GF-D8 (cell line): ENCODE measurements around the gene NELFB.

Source experiments
- DNase-seq: peaks from one replicate; lab custom pipeline; 2025; lab: John Stamatoyannopoulos, UW

Gene NELFB

GRCh38 chr9:137223078-137223970 lies 31.8 kb upstream of the NELFB start:
- DNase-seq = peak; percentile 96

- peak; percentile 67 for DNase-seq
Observed at GRCh38 chr9:137224830-137225694, 30.1 kb upstream of the NELFB start, which contains the start of gene CYSRT1. TSS of gene CYSRT1 (plus strand) at chr9:137225174. CDS start at chr9:137225622, 448 bp downstream.

- no peak for DNase-seq
Observed at GRCh38 chr9:137225699-137226331, 29.3 kb upstream of the NELFB start.

GRCh38 chr9:137226338-137227053 lies 28.6 kb upstream of the NELFB start:
- no peak for DNase-seq

DNA sequence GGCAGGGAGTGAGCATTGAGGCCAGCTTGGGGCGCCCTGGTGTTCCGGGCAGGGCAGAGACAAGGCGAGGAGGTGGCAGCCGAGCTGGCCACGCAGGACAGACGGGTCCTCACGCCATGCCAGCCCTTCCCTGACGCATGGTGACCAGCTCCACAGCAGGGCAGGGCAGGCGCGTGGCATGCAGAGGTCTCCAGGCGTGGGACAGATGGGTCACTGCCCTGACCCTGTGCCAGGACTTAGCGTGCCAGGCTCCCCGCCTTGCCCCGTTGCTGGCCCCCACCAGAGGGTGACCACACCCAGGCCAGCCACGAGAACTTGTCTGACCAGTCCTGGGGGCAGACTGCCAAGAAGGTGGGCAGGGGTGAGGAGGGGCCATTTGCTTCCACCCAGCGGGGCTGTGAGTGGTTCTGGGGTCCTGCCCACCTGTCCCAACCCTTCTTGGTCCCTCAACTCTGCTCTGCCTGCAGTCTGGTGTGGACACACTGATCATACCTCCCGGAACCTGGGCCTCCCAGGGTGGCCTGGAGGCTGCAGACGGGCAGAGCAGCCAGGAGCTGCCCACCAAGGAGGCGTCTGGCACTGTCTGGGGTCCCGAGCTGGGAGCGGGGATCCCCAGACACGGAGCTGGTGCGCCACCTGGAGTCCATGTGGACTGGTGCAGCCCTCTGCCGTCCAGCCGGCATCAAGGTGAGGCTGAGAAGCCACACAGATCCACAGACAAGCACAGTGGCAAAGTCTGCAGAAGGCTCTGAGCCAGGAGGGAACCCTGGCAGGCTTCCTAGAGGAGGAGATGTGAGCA lies 27.9 kb upstream of the NELFB start, which contains the start of gene RNF224:
Gene RNF224, plus strand, starts transcription at position 449 of the 799 bp plus-strand sequence. CDS start 834 bp downstream, outside the sequence.
- DNase-seq = no peak

DNA sequence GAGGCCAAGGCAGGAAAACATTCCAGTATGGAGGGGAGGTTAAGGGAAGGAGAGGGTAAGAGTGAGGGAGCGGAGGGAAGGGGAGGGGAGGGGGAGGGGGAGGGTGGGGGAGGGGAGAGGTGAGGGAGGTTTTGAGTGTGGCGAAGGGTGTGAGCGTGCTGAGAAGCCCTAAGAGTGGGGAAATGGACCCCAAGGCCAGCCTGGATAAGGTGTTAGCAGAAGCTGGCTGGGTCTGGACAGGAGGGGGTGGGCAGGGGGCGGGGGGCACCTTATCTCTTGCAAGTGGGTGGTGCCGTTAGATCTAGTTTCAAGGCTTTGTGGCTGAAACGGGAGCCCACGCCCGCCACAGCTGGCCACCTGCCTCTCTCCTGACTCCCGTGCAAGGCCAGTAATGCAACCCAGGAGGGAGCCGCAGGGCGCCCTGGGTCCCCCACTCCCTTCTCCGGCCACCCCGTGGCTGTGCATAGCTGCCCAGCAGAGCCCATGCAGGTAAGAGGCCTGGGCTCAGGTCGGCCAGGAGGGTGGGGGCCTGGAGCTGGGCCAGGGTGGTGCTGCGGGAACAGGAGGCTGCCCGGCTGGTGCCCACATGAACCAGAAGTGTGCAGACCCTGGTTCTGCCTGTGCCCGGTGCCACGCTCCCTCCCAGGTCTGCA lies 27.1 kb upstream of the NELFB start:
- no peak for DNase-seq

- no peak for DNase-seq
Observed at GRCh38 chr9:137228506-137228967, 26.6 kb upstream of the NELFB start.

- DNase-seq = no peak
Observed at GRCh38 chr9:137228968-137229896, 25.9 kb upstream of the NELFB start.

GRCh38 chr9:137229903-137230704 lies 25.0 kb upstream of the NELFB start:
- no peak for DNase-seq

- no peak for DNase-seq
Observed at GRCh38 chr9:137230705-137231371, 24.3 kb upstream of the NELFB start, which contains the start of gene SLC34A3. TSS of gene SLC34A3 (plus strand) at chr9:137230901. CDS start at chr9:137231703, 802 bp downstream.

DNA sequence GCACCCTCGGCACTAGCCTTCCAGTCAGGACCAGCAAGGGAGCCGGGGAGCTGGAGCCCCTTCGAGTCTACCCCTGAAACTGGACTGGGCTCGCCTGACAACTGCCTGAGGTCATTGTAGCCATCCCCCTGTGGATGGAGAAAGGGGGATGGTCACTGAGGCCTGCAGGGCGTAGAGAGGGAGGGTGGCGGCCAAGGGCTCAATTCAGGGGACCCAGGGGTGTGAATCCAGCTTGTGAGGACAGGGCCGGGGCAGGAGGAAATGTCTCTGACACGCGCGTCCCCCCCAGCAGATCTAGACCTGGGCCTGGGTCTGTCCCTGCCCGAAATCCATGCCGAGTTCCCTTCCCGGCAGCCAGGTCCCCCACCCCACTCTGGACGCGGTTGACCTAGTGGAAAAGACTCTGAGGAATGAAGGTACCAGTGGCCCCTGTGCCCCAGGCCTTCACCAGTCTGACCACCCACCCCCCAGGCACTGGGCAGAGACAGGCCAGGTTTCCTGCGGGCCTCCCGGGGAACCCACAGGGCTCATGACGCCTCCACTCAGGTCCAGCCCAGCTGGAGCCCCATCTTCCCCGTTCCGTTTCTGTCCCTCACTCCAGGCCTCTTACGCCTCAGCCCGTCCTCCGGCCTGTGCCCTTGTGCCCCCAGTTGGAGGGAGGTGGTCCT lies 23.6 kb upstream of the NELFB start:
- no peak for DNase-seq

- DNase-seq = no peak
Observed at GRCh38 chr9:137232101-137232500, 23.0 kb upstream of the NELFB start.

GRCh38 chr9:137232510-137232909 lies 22.6 kb upstream of the NELFB start:
- DNase-seq = no peak

DNA sequence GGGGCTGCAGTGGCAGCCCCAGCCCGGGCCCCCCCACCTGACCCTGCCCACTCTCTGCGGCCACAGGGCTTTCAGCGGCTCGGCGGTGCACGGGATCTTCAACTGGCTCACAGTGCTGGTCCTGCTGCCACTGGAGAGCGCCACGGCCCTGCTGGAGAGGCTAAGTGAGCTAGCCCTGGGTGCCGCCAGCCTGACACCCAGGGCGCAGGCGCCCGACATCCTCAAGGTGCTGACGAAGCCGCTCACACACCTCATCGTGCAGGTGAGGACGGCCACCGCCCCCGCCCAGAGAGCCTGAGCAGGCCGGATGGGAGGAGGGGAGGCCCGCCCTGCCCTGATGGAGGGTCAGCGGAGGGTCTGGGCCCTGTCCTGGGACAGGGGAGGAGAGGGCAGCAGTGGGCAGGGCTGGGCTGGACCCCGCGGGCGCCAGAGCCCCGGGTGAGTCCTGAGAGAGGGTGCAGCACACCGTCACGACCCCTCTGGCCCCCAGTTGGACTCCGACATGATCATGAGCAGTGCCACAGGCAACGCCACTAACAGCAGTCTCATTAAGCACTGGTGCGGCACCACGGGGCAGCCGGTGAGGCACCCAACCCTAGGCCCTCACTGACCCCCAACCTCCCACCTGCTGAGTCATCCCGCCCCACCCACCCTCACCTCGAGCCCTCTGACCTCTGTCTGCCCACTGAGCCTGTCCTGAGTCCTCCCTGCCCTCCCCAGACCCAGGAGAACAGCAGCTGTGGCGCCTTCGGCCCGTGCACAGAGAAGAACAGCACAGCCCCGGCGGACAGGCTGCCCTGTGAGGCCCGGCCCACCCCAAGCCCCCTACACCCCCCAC lies 21.8 kb upstream of the NELFB start:
- no peak for DNase-seq

GRCh38 chr9:137234055-137234697 lies 21.0 kb upstream of the NELFB start:
- no peak for DNase-seq
